GM19025 (cell line): ENCODE measurements around the gene NXPH1.
"Not testable (repeated sequence)": the region's sequence is repeated elsewhere in the genome, so short reads cannot be mapped to it uniquely, and the experiment has no call there.

Experiments
- ATAC-seq: cut with Tn5 transposase; IDR thresholded peaks from one replicate; pipeline ENCODE4 v1.9.1; 2021; ENCODE audit warnings: mild to moderate bottlenecking, low read depth, moderate library complexity; ENCODE audit not compliant: unreplicated experiment

Gene NXPH1

DNA sequence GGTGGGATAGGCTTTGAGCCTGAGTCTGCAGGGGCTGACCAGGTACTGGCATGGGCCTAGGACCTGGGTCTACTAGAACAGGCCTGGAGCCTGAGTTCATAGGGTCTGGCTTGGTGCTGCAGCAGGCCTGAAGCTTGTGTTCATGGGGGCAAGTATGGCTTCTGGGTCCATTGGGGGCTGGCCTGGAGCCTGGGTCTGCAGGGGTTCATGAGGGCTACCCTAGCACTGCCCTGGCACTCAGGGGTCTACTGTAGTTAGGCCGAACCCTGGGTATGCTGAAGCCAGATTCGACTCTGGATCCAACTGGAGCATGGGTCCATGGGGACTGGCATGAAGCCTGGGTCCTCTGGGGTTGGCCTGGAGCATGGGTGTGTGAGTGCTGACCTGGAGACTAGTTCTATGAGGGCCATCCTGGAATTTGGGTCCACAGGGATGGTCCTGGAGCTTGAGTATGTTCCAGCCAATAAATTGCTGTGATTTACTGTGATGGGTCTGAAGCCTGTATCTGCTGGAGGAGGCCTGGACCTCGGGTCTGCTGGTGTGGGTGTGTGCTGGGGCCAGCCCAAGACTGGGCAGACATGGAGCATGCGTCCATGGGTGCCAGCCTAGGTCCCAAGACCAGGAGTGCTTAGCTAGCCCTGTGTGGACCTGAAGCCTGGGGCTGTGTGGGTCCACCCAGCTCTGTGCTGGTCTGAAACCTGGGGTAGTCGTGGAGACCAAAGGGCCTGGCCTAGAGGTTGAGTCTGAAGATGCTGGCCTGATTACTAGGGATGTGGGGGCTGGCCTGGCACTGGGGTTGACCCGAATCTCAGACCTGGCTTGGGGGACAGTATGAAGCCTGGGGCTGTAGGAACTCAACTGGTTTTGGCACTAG lies 235.5 kb downstream of the NXPH1 start:
- ATAC-seq: no peak

GRCh38 chr7:8669501-8669851 lies 236.1 kb downstream of the NXPH1 start:
- ATAC-seq: no peak

DNA sequence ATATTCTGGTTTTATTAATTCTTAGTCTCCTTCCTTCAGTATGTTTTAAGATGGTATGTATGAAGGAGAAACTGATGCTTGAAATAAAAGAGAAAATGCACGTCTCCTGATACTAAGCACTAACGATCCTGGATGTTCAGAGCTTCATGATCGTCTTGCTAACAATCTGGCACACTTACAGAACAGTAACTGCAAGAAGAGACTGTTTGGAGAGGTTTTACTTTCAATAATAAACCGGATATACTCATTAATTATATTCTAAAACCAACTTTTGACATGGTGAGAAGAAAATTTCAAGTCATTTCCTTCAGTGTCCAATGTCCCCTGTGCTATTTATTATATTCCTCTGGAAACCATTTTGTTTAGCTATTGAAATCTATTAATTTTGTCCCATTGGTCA lies 251.0 kb downstream of the NXPH1 start:
- no peak for ATAC-seq

GRCh38 chr7:8699875-8700624 lies 266.6 kb downstream of the NXPH1 start:
- ATAC-seq: no peak

GRCh38 chr7:8702807-8703206 lies 269.4 kb downstream of the NXPH1 start:
- no peak for ATAC-seq

DNA sequence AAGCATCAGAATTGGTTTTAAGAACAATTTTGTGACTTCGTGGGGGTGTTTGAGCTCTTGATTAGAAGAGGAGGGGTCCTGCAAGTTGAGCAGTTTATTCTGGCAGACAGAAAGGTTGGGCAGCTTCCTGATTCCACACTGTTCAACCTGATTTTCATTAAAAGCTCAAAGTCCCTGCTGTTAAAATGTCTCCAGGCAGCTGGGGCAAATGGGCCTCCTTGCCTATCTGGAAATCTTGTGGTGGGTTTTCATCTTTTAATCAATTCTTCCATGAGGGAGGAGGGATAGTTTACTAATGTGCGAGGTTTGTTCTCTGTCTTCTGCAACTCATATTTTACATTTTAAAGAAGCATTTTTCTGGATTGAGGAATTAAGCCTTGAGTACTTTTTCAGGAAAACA lies 276.7 kb downstream of the NXPH1 start:
- ATAC-seq: no peak

DNA sequence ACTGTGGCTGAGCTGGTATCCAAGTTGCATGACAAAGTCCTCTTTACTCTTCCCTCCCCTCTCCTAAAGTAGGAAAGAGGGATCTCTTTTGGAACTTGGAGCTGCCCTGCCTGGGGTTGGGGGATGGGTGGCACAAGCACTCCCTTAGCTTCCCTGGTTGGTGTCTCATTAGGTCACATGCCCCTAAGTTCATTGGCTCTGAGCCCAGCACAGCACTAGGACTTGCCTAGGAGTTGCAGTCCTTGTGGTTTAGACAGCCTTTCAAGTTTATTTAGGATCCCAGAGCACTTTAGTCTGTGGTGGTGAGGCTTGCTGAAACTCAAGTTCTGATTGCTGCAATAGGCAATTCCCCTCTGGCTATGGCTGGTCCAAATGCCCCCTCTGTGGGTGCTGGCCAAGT lies 281.4 kb downstream of the NXPH1 start:
- ATAC-seq: no peak

DNA sequence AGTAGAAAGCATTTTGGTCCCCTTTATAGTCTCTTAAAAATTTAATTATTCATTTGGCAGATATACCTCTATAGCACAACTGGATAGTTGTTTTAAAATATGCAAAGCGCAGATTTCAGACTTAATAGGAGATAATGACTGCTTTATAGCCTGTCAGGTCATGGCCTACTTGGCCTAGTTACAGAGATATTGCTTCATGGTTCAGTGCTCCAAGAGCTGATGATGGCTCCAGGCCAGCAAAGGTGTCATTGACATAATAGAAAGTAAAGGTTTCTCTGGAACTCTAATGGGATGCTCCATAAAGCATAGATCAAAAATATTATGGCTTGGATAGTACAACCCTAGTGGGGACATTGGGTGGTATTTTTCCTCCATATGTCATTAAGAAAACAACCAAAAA lies 285.7 kb downstream of the NXPH1 start:
- no peak for ATAC-seq

GRCh38 chr7:8724080-8724718 lies 290.8 kb downstream of the NXPH1 start:
- no peak for ATAC-seq

GRCh38 chr7:8731756-8732155 lies 298.3 kb downstream of the NXPH1 start:
- not testable (repeated sequence) for ATAC-seq

DNA sequence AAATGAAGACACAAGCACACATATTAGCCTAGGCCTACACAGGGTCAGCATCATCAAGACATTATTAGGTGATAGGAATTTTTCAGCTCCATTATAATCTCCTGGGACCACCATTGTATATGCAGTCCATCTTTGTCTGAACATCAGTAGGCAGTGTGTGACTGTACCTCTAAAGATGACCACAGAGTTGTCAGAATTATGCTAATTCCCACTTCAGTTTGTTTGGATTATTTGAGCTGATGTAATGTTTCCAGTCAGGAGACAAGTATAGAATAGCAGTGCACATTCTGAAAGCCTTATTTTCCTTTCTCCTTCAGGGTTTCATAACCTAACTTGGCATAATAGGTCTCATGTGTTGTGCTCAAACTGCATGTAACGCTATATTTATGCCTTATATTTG lies 306.4 kb downstream of the NXPH1 start:
- no peak for ATAC-seq

DNA sequence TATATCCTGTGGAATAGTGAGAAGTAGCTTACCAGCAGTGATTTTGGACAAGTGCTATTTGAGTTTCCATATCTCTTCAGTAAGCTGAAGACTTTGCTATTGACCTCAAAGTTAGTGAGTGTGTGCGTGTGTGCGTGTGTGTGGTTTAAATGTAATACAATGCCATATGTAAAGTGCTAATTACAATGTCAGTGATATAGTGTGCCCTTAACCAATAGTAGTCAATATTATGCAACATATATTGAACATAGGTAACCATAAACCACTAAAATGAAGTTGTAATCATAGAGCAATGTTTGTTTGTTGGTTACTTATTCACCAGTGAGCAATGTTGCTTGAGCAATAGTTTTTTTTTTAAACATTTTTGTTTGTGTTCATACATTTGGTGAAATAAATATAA lies 309.4 kb downstream of the NXPH1 start:
- ATAC-seq: no peak

DNA sequence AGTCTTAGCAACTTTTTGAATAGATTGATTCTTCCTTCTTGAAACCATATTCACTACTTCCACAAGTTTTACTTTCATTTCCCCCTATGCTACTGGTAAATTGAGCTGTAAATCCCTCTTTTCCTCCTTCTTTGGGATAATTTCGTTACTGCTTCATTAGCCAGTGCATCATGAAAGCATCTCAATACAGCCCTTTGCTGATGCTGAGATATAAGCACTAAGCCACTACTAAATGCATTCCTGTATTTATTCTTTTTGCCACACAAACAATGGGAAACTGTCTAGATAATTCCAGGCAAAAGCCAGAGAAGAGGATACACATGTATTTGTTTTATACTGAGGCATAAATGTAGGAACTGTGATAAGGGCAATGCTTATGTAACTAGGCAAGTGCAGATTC lies 313.9 kb downstream of the NXPH1 start:
- ATAC-seq: no peak

DNA sequence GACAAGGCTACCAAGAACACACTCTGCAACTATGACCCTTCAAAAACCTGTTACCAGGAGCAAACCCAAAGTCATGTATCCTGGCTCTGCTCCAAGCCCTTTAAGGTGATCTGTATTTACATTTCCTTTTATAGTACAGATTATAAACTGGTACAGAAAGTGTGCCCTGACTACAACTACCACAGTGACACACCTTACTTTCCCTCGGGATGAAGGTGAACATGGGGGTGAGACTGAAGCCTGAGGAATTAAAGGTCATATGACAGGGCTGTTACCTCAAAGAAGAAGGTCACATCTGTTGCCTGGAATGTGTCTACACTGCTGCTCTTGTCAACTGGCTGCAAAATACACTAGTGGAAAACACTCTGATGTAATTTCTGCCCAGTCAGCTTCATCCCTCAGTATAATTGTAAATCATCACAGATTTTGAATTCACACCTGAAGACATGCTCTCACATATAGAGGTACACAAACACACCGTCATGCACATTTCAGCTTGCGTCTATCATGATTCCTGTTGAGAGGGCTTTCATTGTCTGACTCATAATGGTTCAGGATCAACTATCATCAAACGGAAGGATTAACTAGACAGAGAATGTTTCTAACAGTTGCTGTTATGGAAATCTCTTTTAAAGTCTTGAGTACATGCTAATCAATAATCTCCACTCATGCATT lies 318.3 kb downstream of the NXPH1 start:
- no peak for ATAC-seq

DNA sequence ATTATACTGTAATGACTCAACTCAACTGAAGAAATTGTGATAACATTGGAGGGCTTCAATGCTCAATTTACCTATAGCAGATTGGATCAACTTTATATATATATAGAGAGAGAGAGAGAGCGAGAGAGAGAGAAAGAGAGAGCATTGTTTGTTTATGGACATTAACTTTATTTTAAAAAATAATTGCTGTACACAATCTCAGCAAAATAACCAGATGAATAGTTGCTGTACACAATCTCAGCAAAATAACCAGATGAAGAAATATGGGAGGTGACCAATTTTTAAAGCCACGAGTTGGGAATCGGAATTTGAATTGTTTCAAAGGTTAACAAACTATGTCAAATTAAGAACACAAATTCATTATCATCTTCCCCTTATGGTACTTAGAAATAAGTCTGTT lies 319.9 kb downstream of the NXPH1 start:
- no peak for ATAC-seq

- no peak for ATAC-seq
These were observed 328.3 kb downstream of the NXPH1 start for GRCh38 chr7:8761731-8762130.

GRCh38 chr7:8762803-8763202 lies 329.4 kb downstream of the NXPH1 start:
- no peak for ATAC-seq

GRCh38 chr7:8765374-8765773 lies 332.0 kb downstream of the NXPH1 start:
- no peak for ATAC-seq

DNA sequence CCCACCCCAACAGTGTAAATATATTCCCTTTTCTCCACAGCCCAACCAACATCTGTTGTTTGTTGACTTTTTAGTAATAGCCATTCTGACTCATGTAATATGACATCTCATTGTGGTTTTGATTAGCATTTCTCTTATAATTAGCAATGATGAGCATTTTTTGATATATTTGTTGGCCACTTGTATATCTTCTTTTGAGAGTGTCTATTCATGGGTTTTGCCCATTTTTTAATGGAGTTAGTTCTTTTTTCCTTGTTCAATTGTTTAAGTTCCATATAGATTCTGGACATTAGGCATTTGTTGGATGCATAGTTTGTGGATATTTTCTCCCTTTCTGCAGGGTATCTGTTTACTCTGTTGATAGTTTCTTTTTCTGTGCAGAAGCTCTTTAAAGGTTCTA lies 340.1 kb downstream of the NXPH1 start:
- ATAC-seq: no peak

- ATAC-seq: no peak
These were observed 345.1 kb downstream of the NXPH1 start for GRCh38 chr7:8778459-8778858.

DNA sequence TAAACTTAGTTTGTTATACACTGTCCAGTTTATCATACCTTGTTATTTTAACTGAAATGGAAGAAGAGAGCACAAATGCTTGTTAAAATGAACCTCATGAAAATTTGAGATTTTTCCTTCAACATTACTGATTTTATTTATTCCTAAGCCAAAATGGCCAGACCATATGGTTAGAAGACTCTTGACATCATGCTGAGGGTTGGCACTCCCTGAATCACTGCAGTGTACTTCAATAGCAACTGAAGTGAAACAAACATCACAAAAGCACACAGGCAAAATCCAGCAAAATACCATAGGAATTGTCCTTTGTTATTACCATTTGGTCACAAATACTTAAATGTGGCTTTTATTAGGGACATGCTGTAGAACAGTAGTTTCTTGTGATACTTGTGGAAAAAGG lies 347.8 kb downstream of the NXPH1 start:
- ATAC-seq: no peak
